WERI-Rb-1 (cell line): ENCODE results near the gene PLEKHA4.
"Not testable (repeated sequence)": the region's sequence is repeated elsewhere in the genome, so short reads cannot be mapped to it uniquely, and the experiment has no call there.

Experiments
- DNase-seq: peaks from one replicate; pipeline ENCODE4 v3.0.0-alpha.2; 2020
- H3K27ac ChIP-seq: fragments of 250-450 bp; sonication (Bioruptor Pico); 2 replicates; pipeline ENCODE4 v1.5.1; 2020; ENCODE audit warnings: mild to moderate bottlenecking, moderate library complexity
- H3K27me3 ChIP-seq: fragments of 250-450 bp; sonication (Bioruptor Pico); 2 replicates; pipeline ENCODE4 v1.5.1; 2021; ENCODE audit warnings: mild to moderate bottlenecking, low read depth, moderate library complexity; ENCODE audit not compliant: insufficient read depth, severe bottlenecking
- H3K36me3 ChIP-seq: fragments of 250-450 bp; sonication (Bioruptor Pico); 2 replicates; pipeline ENCODE4 v1.5.1; 2020; ENCODE audit warnings: mild to moderate bottlenecking, moderate library complexity
- H3K4me3 ChIP-seq: 2 replicates; pipeline ENCODE4 v1.5.1; 2011; ENCODE audit warnings: low read depth, mild to moderate bottlenecking, control low read depth, low read length
- H3K9me3 ChIP-seq: fragments of 250-450 bp; sonication (Bioruptor Pico); 2 replicates; pipeline ENCODE4 v1.5.1; 2021; ENCODE audit warnings: mild to moderate bottlenecking, moderate library complexity; ENCODE audit not compliant: severe bottlenecking
- CTCF ChIP-seq: IDR thresholded peaks from 2 replicates; pipeline ENCODE4 v1.5.1; 2011; ENCODE audit warnings: low read depth, mild to moderate bottlenecking, control low read depth, inconsistent platforms, low read length

Gene PLEKHA4

GRCh38 chr19:48890551-48890950 lies 22.1 kb upstream of the PLEKHA4 start:
- H3K36me3 ChIP-seq: no peaks in the 10 kb centered on the region
- no peaks in the 10 kb centered on the region for H3K9me3 ChIP-seq
- no peak overlapping the region for H3K4me3 ChIP-seq
- no peak for DNase-seq
- no peak for TF ChIP-seq CTCF
- no peaks in the 10 kb centered on the region for H3K27me3 ChIP-seq
- peak overlapping the region; percentile 70 for H3K27ac ChIP-seq

- peak overlapping the region; percentile 70 for H3K27ac ChIP-seq
- not testable (repeated sequence) for DNase-seq, H3K36me3 ChIP-seq, H3K9me3 ChIP-seq, H3K27me3 ChIP-seq, H3K4me3 ChIP-seq
These were observed 21.1 kb upstream of the PLEKHA4 start for GRCh38 chr19:48889496-48889895.

DNA sequence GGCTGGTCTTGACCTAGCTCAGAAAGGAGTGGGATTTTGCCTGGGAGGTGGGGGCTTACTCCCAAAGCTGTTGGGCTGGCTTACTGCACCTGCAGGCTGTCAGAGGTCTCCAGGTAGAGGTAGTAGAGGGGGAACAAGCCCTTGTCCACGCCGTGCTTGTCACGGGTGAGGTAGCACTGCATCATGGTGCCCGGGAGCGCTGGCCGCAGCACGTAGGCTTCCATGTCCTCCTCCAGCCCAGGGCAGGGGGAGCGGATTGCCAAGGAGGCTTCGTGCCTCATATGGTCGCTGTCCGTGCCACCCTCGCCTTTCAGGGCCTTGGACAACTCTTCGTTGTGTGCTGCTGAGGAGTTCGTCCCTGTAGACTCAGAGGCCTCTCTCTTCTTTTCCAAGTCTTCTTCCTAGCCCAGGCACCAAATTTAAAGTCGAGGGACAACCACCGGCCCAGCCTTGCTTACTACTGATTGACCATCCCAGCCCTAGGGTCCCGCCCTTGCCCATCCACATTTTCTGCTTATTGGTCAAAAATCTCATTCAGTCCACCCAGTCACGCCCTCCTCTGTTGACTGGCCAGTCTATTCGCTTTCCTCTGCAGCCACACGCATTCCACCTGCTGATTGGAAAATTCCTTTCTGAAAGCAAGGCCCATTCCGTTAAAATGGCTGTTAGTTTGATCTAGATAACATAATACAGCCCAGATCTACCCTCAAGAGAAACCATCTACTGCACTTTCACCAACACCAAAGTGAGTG lies 19.6 kb upstream of the PLEKHA4 start:
- no peaks in the 10 kb centered on the region for H3K9me3 ChIP-seq
- no peaks in the 10 kb centered on the region for H3K36me3 ChIP-seq
- no peak for DNase-seq
- H3K4me3 ChIP-seq: no peak overlapping the region
- no peaks in the 10 kb centered on the region for H3K27me3 ChIP-seq
- no peak overlapping the region for H3K27ac ChIP-seq
- TF ChIP-seq CTCF: no peak

GRCh38 chr19:48883726-48884125 lies 15.3 kb upstream of the PLEKHA4 start:
- H3K27ac ChIP-seq: no peak overlapping the region
- no peak overlapping the region for H3K4me3 ChIP-seq
- H3K36me3 ChIP-seq: peaks cover 1% of the 10 kb centered on the region
- no peak for DNase-seq
- H3K9me3 ChIP-seq: no peaks in the 10 kb centered on the region
- no peaks in the 10 kb centered on the region for H3K27me3 ChIP-seq
- TF ChIP-seq CTCF: no peak

DNA sequence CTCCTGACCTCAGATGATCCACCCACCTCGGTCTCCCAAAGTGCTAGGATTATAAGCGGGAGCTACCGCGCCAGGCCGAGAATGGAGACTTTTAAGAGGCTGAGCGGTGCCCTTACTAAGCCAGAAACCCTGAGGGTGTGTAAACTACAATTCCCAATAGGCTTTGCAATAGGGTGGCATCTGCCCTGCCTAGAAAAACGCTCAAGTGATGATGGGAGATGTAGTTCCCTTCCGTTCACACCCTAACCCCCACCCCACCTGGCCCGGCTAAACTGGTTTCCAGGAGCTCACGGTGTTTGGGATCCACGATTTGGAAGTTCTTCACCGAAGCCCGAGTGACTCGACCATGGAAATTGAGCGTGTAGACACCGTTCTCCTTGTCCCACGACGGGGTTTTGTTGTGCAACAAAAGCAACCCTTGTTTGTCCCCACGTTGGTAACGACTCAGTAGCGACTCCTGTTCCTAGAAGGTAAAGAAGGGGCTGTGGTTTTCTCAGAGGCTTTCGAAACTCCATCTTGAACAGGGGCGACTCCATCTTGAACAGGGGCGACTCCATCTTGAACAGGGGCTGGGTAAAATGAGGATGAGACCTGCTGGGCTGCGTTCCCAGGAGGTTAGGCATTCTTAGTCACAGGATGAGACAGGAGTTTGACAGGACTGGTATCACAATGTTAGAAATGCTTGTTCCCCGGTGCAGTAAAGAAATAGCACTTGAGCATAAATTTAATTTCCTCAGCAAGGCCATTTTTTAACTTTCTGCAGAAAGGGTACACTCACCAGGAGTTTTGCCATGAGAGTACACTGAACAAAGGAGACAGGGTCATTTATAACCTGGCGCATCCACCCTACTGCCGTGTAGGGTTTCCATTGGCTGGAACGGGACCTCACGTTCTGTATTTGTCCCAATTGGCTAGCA lies 13.6 kb upstream of the PLEKHA4 start:
- H3K4me3 ChIP-seq: no peak overlapping the region
- no peak for TF ChIP-seq CTCF
- peaks cover 18% of the 10 kb centered on the region for H3K36me3 ChIP-seq
- no peaks in the 10 kb centered on the region for H3K9me3 ChIP-seq
- no peaks in the 10 kb centered on the region for H3K27me3 ChIP-seq
- DNase-seq: no peak
- H3K27ac ChIP-seq: no peak overlapping the region

GRCh38 chr19:48879696-48880095 lies 11.3 kb upstream of the PLEKHA4 start:
- not testable (repeated sequence) for DNase-seq

More at GRCh38 chr19:48879696-48880095, 11.3 kb upstream of the PLEKHA4 start:
- H3K9me3 ChIP-seq, H3K27me3 ChIP-seq, H3K4me3 ChIP-seq: not testable (repeated sequence)
- H3K27ac ChIP-seq: peak overlapping the region; percentile 62
- H3K36me3 ChIP-seq: peaks cover 36% of the 10 kb centered on the region
